GM18520 (cell line): ENCODE measurements around the gene LRRC32.

Source experiments
- ATAC-seq: cut with Tn5 transposase; IDR thresholded peaks from one replicate; pipeline ENCODE4 v1.9.1; 2021; ENCODE audit not compliant: unreplicated experiment

Gene LRRC32

DNA sequence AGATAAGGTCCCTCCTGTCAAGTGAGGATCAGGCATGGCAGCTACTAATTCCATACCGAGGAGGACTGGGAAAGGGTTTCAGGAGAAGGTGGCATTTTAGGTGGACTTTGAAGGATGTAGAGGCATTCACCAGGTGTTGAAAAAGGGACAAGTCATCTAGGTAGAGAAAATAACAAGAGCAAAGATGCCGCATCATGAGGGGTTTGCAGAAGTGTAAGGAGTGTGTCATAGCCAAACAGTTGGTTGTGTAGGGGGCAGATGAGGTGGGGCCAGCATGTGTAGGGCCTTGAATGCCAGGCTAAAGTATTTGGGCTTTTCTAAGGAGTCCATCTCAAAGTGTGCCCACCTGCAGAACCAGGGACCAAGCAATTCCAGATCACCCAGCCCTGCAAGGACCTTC lies 11.6 kb upstream of the LRRC32 start:
- no peak for ATAC-seq

DNA sequence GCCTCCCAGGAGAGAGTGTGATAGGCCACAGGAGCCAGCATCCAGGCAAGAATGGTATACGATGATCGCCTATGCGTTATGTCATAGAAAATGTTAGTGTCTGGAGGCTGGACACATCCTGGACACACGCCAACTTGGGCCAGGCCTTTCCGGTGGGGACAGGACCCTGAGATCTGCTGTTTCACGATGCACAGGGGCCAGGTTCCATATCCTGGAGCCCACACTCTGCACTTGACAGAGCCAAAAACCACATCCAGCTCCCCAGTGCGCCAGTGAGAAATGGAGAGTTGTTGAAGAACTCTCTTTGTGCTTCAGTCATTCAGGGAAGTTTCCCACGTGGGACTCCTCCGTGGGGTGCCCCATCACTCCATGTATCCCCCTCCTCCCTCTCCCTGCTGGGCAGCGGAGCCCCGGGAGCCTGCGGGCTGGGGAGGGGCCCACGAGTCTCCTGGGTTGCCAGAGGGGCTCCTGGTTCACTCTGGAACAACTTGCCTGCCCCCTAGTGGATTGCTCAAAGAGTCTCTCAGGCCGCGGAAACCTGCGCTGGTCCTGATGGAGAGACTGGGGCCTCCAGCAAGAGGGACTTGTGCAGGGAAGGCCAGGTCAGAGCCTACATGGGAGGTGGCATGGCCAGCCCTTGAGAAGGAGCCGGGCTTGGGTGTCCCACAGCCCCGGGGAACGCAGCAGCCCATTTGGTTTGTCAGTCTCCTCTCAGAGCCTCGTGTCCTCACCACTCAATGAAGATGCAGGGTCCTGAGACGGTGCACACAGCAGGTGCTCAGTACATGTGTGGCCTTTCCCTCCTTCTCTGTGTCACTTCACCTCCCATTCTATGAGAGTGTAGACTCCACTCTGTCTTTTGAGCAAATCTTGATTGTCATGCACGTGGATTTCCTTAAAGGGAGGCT lies 10.2 kb upstream of the LRRC32 start:
- ATAC-seq = no peak

DNA sequence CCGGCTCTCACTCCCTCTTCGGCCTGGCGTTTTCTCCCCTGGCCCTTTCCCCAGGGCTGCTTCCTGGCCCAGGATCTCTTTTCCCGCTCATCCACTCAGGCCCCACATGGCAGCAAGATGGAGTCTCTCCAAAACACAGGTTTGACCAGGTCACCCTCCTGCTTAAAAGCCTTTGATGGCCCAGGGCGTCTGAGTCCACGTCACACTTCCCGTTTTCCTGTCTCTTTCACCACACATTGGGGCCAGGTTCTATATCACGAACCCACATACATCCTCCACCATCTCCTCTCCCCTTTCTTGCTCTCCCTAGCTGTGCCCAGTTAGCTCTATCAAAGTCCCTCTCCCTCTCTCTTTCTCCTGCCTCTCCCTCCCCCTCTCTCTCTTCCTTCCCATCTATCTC lies 7.8 kb upstream of the LRRC32 start:
- ATAC-seq = no peak

DNA sequence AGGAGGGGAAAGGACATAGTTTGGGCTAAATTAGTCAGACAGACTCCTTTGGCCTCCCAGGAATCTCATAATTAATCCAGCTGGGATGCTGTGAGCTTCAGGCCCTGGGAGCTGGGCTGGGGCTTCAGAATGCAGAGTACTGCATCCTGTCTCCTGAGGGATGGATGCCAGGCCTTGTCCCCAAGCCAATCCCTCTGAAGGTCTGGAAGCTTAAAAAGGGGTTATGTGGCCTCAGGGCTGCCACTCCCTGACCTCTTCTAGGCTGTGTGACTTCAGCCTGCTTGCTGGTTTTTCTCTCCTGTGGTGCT lies 6.9 kb upstream of the LRRC32 start:
- no peak for ATAC-seq

DNA sequence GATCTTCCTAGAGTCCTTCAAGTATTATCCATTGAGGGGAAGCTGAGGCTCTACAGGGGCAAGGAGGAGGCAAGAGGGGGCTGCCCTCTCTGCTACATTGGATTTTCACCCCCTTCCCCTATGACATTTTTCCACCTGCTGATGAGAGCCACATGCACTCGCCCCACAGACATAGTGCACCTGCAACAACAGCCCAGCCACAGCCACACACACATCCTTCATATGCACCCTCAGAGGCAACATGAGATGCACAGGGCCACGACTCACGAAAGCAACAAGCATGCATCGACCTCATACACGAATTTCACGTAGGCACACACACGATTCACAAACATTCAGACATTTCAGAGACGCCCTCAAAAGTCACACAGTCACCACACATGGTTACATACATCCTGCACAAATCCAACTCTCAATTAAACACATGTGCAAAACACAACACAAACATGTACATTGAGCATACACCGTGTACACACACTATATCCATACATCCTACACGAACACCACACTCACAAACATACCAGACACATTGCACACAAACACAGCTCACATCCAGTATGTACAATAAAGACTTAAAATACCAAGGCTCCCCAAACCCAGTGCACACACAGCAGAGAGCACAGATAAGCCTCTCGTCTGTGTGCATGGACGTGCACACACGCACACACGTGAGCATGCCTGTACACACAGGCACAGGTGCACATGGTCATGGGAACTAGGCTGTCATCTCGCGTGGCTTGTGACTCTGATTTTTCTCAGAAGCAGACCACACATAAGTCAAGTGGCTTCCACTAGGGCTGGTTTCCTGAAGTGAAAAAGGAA lies 6.3 kb upstream of the LRRC32 start:
- ATAC-seq = no peak

DNA sequence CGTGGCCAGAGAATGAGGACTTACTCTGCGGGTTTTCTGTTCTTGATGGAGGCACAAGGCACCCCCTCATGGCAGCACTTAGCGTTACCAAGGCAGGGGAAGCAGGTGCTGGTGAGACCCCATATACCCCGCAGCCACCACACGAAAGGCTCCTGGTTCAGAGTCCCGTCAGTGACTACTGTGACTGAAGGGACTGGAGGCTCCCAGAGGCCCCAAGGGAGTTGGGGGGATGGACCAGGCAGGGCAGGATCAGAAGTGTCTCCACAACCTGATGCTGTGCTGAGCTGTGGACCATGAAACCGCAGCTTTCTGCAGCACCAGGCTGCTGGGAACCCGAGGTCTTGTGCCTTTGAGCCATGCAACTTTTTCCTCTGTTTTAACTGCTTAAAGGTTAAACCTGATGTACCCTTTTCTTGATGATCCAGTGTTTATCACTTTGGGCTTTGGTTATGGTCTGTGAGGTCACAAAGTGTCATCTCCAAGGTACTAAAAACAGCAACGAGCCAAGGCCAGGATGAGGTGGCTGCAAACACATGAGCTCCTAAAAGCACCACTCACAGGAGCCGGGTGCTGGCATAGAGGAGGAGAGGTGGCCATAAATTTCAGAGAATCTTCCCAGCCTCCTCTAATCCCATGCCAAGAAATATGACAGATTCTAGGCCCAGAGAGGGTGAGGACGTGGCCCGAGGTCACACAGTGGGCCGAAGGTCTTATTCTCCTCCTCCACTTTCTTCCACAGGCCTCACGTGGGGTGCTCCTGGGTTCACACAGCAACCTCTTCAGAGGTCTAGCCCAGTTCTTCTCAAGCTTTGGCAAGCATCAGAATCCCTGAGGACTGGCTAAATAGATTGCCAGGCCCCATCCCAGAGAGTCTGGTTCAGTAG lies 4.2 kb upstream of the LRRC32 start:
- ATAC-seq = no peak

DNA sequence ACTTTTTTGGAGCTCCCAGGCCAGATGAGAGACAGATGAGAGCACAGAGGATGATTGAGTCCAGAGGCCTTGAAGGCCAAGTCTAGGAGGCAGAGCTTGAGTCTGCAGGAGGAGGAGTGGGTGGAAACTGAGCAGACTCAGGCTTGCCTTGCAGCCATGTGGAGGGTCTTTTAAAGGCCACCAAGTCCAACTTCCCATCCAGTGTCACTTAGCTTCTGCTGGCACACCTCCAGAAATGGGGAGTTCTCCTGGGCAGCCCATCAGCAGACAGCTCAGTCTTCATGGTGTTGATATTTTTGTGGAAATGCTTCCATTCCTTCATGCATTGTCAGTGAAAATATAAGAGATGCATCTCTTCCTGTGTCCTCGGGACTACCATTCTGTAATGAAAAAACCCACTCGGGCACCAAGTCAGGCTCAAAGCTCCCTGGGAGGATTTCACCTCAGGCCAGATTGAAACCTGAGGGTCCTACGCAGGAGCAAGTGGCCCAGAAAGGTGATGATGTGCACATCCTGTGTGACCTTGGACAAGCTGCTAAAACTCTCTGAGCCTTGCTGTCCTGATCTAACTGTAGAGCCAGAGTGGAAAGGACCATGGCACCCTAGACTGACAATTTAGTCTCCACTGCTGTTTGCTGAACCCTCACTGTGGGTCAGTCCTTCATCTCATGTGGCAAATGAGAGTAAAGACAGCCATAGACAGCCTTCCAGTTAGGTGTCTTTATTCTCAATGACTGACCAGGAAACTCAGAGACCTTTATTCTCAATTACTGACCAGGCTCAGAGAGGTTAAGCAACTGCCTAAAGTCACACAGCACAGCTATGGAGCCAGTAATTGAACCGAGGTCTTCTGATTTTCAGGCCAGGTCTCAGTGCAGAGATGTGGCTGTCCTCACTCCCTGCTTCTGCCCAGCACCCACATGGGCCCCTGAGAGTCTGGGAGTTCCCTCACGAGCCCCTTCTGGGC lies 2.9 kb upstream of the LRRC32 start:
- ATAC-seq = no peak

DNA sequence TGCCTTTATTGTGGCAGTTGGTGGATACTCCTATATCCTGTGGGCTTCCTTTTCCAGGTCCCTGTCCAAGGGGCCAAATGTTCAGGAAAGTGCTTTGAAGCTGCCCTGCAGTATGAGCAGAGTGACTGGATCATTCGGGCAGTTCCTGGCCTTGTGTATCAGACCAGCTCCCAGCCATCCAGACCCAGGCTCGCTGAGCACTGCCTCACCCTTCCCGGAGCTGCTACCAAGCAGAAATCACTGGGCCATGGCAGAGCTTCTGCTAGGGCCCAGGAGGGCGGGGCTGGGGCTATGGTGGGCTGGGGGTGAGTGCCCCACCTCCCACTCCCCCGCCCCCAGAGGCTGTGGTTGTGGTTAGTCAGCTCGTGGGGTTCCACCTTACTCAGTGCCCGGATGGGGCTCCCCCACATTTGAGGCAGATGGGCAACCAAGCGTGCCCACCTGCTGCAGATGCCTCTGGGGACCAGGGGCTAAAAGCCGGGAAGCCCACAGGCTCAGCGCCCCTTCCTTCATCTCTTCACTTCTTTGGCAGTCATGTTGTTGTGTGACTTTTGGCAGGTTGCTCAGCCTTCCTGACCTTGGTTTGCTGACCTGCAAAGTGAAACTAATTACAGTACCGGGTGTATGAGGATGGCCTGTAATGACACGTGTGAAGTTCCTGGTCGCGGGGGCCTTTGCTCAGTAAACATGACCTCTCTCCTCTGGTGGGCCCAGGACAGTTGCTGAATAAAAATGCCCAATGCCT lies 2.1 kb upstream of the LRRC32 start:
- ATAC-seq = peak; percentile 47

DNA sequence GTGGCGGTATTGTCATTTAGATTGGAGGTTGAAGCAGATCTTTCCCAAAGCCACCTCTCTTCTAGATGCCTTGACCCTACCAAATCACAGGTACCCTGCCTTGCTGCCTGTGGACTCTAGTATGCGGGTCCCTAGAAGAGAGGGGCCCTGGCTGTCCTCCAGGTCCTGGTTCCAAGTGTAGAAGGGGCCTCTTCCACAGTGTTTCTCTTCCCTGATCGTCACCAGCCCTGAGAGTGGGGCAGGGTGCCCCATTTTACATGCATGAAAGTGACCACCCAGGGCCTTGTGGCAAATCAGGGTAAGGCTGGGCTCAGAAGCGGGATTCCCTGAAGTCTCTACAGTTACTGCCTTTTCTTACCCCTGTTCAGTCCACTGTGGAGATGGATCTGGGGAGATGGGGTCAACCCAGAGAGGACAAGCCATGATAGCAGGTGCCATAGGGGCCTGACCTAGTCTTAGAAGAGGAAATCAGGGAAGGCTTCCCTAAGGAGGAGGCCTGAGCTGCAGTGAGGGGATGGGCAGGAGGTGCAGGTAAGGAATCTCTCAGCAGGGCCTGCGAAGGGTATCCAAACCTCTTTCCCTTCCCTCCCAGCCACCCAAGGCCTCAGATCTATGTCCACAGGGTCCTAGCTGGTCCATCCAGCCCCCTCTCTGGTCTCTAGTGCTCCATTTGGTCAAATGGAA lies 1.2 kb upstream of the LRRC32 start:
- no peak for ATAC-seq

DNA sequence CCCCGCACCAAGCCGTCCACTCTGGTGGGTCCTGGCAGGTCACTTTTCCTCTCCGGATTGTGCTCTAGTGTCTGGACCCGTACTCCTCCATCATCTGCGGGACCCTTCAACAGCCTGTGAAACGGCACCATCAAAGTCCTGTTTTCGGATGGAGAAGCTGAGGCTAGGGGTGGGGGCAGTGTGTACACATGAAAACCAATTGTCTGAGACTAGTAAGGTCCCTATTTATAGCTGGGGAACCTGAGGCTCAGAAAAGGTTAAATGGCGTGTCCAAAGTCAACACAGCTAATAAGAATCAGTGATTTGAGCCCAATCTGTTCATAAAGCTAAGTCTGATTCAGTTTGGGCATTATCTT lies 668 bp upstream of the LRRC32 start:
- ATAC-seq = no peak

DNA sequence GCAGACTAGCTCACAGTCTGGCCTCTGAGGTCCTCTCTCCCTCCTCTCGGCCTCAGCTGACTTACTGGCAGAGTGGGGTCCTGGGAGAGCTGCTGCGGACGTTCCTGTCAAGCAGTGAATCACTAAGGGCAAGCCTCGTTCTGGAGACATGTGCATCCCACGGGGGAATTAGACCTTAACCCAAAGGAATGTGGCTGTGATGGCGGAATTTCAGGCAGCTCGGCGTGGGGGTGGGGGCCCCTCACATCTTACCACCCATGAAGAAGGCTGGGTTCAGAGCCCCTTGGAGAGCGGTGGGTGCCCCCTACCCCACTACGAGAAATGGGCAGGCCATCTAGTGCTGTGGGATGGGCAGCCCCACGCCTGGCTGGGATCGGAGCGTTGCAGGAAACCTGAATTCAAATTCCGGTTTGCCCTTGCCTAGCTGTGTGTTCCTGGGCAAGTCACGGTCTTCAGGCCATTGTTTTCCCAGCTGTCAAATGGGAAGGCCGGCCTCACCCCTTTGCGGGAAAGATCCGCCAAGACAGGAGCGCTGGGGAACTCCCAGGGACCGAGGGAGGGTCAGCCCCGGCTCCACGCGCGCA lies 554 bp downstream of the LRRC32 start:
- ATAC-seq = no peak

DNA sequence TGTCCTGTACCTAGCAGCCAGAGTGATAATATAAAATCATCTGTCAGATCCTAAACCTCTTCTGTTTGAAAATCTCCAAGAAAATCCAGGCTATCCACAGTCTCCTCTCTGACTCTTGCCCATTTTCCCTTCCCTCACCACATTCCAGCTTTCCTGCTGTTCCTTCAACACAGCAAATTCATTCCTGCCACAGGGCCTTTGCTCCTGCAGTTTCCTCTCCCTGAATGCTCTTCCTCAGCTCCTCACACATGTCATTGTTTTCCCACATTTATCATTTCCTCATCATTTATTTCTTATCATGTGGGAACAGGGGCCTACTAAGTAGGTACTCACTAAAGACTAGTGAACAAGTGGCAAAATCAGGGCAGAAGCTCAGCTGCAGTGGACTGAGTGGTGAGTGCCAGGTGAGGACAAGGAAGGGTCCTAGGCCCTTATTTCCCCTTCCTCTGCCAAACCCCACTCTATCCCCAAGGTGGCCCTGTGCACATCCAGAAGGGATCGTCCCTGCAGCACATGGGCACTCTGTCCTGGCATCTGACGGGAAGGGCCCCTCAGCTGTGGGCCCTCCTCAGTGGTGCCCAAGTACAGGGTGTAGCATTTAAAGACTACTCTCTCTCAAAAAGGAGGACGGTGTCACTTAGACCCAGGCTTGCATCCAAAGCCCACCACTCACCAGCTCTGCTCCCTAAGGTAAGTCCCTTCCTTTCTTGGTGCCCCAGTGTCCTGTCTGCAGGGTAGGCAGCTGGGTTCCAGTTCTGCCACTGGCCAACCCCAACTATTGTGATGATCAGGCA lies 2.0 kb downstream of the LRRC32 start:
- ATAC-seq = no peak

DNA sequence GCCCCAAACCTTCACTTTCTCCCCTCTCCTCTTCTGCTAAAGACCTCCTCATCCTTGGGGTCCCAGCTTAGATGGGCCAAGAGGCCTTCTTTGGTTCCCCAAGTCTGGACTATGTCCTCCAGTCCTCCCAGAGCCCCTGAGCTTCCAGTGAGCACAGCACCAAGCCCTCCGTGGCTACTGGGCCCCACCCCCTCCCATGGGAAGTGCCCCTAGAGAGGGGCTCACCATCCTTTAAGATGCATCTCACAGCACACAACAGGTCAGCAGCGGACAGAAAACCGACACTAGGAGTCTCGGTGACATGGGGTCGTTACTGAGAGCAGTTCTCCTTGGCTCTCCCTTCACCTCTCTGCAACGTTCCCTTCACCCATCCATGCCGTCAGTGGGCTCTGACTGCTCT lies 2.7 kb downstream of the LRRC32 start:
- ATAC-seq = no peak

DNA sequence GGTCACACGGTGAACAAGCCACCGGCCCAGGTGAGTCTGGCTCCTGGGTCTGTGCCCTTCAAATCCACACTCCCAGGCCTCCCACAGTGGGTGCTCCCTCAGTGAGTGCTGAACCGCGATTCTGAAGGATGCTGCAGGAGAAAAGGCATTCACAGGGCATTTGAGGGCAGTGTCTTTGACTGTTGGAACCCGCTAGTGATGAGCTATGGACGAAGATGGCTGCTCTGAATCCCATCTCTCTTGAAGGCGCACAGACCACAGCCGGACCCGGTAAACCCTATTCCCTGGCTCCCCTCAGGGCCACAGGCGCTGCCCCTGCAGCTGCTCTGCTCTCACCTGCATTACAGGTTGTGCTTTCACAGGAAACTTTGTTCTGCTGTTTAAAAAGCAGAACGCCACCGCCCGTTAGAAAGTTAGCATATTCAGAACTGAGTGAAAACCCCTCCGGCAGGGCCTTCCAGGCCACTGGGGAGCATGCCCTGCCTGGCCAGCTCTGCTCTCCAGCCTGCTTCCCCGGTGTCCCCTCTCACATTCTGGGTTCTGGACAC lies 3.2 kb downstream of the LRRC32 start:
- ATAC-seq = no peak

DNA sequence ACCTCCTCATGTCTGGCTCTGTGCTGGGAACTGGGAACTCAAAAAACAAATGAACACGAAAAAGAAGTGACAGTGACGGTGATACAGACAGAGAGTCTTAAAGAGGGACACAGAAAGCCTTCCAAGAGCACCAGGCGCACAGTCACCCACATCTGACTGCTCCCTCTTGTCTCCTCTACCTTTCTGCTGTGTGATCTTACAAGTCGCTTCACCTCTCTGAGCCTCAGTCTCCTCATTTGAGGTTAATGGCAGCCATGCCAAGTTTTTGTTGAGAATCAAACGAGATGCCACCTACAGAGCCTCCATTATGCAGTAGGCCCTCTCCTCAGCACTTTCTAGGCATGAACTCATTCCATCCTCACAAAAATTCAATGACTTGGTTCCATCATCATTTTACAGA lies 3.7 kb downstream of the LRRC32 start:
- no peak for ATAC-seq

DNA sequence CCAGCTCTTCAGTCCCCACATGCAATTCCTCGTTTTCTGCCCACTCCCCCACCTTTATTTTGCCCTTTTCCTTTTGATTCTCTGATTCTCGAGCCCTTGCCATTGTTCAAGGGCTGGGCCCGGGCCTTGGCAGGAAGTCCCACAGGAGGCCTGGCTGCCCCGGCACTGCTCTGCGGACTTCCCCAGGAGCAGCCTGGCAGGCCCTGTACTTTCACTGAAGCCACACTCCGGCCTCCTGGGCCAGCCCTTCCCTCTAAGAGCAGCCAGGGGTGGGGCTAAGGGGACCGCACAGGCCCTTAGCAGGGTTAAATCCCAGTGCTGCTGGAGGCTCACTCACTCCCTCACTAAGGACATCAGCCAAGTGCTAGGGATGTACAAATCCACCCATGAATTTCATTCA lies 4.1 kb downstream of the LRRC32 start:
- peak; percentile 70 for ATAC-seq

DNA sequence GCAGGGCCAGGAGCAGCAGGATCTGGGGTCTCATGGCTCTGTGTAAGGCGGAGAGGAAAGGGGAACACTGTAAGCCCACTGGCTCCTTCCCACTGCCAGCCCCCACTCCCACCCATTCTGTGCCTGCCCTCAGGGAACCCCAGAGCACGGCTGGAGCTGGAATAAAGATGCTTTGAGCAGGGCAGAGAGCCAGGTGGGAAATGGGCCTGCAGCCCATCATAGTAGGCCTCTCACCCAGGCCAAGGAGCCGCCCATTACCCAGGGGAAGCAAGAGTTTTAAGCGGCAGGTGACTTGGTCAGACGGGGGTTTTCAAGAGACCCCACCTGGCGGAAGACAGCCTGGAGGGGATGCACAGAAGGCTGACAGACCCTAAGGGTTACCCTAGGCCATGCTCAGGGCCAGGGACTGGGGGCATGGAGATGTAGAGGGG lies 4.6 kb downstream of the LRRC32 start:
- ATAC-seq = no peak

DNA sequence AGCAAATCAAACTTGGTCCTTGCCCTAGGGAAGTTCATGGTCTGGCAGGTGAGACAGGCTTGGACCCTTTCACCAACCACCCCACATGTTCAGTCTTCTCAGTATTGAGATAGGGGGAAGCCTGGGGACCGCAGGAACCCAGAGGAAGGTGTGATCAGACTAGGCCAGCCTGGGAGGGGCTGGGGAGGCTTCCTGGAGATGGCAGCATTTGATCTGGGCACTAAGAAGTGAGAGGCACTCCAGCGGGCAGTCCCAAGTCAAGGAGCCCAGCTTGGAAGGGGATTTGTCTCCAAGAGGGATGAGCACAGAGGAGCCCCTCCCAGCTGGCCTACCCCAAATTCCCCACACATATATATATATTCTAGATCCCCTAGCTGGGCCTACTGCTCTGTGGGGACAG lies 5.4 kb downstream of the LRRC32 start:
- no peak for ATAC-seq
